ENCODE measurements around the gene ACOXL. TPM values are rescaled to one million over a fixed set of nuclear protein-coding genes. Genes with fewer than 3 reads are reported as not detected.

ACOXL gene
- total and polyA plus RNA-seq, 2 of the 8 experiments (the other 6 are each of a cell fraction or from before 2014, with no cell fraction given) = 11.4 to 20.6 TPM

- Histone ChIP-seq H3K36me3 (ENCODE audit: control insufficient read depth in 2 of 4, insufficient read depth in 4 of 4, low read length in 3 of 4) (no peaks in the 10 kb centered on the region; a peak in 1 of 8 replicates), H2BK120ac (replicated peaks; ENCODE audit: low read depth, low read length) (no peak overlapping the region), H2AFZ (ENCODE audit: low read length) (no peak overlapping the region), H3K27ac (ENCODE audit: low read depth, low read length) (no peak overlapping the region), H3K4ac (replicated peaks; ENCODE audit: insufficient read length, low read depth, low read length) (no peak overlapping the region), H3K4me3 (ENCODE audit: extremely low read depth in 1 of 4, insufficient read depth in 2 of 4, low read depth in 3 of 4, low read length in 4 of 4) (no peak overlapping the region), H2BK20ac (ENCODE audit: low read length) (no peak overlapping the region), H4K91ac (replicated peaks; ENCODE audit: insufficient read length, low read length) (no peak overlapping the region), H4K8ac (ENCODE audit: extremely low read depth, insufficient read depth, low read length) (no peak overlapping the region), H3K27me3 (replicated peaks in 1 of 4; ENCODE audit: control insufficient read depth in 3 of 4, extremely low read depth in 1 of 4, insufficient read depth in 3 of 4, low read length in 3 of 4) (no peaks in the 10 kb centered on the region), H4K20me1 (replicated peaks in 1 of 2; ENCODE audit: control insufficient read depth in 1 of 2, insufficient read depth in 2 of 2, low read length in 2 of 2) (no peaks in the 10 kb centered on the region), H3K9me3 (ENCODE audit: insufficient read depth in 2 of 2, low read depth in 1 of 2, low read length in 1 of 2) (no peaks in the 10 kb centered on the region), H2AK5ac (ENCODE audit: low read depth, low read length) (no peak overlapping the region), H3K18ac (ENCODE audit: extremely low read depth, low read length) (no peak overlapping the region), H3K79me2 (ENCODE audit: control insufficient read depth in 1 of 2, insufficient read depth in 2 of 2, low read length in 2 of 2) (no peaks in the 10 kb centered on the region), H3K79me1 (ENCODE audit: low read depth, low read length) (no peaks in the 10 kb centered on the region), H2BK5ac (ENCODE audit: low read depth, low read length) (no peak overlapping the region), H3K9ac (replicated peaks in 1 of 4; ENCODE audit: extremely low read depth in 1 of 4, low read depth in 3 of 4, low read length in 3 of 4) (no peak overlapping the region), H3K56ac (replicated peaks; ENCODE audit: insufficient read length, low read depth, low read length) (no peak overlapping the region), H3K4me1 (replicated peaks in 1 of 4; ENCODE audit: control insufficient read depth in 3 of 4, insufficient read depth in 4 of 4, low read length in 3 of 4) (no peaks in the 10 kb centered on the region), H3K4me2 (ENCODE audit: insufficient read depth in 1 of 2, low read depth in 2 of 2, low read length in 2 of 2) (no peak overlapping the region), H3K14ac (ENCODE audit: insufficient read length) (no peak overlapping the region), H2BK12ac (ENCODE audit: low read depth, low read length) (no peak overlapping the region), H3K23me2 (ENCODE audit: low read depth, low read length) (no peaks in the 10 kb centered on the region), H3K23ac (ENCODE audit: insufficient read length) (no peak overlapping the region), H2BK15ac (ENCODE audit: low read length) (no peak overlapping the region), H4K5ac (ENCODE audit: insufficient read length, low read depth, low read length) (no peak overlapping the region)
- DNase-seq (ENCODE audit: low read depth in 1 of 2, low spot score in 2 of 2) (peak in 1 of 2 experiments; percentile 16), FAIRE-seq (no peak)
- 98% methylated on average over 5 of the region's 5 CpGs; no CpG with 5 or more reads in 1 of the 2 experiments for WGBS, 2 experiments (ENCODE audit: extremely low coverage in 1 of 2, insufficient coverage in 1 of 2, insufficient read length in 1 of 2, insufficient replicate concordance in 2 of 2, low coverage in 1 of 2, low lambda C conversion rate in 2 of 2, missing lambda C conversion rate in 1 of 2)
- ChIA-PET POLR2A (ENCODE audit: partially characterized antibody) (no interaction called here), CTCF (ENCODE audit: partially characterized antibody) (no interaction called here)
- TF ChIP-seq TAF1 (IDR thresholded peaks at IDR 0.05; ENCODE audit: low read depth, low read length) = no peak
- no peak for TF ChIP-seq RAD21 (IDR thresholded peaks at IDR 0.05 in 1 of 2, conservative IDR thresholded peaks at IDR 0.05 in 1 of 2; ENCODE audit: low read depth in 2 of 2, low read length in 2 of 2)
- TF ChIP-seq HDAC2 (IDR thresholded peaks at IDR 0.05; ENCODE audit: borderline replicate concordance in 1 of 2, low read depth in 2 of 2, low read length in 2 of 2) = no peak
- no peak for TF ChIP-seq SIRT6 (IDR thresholded peaks at IDR 0.05; ENCODE audit: low read length)
- no peak for TF ChIP-seq KDM1A (IDR thresholded peaks at IDR 0.05; ENCODE audit: borderline replicate concordance, low read length)
- no peak for TF ChIP-seq SIX5 (IDR thresholded peaks at IDR 0.05; ENCODE audit: low read depth, low read length)
Measured at GRCh38 chr2:111046670-111047069, 314.3 kb downstream of the ACOXL start.
